GM12878 (cell line): Measurements from ENCODE around the gene SHISA7. TPM values are rescaled to one million over a fixed set of nuclear protein-coding genes. Genes with fewer than 3 reads are reported as not detected.

Source experiments
- ATAC-seq: fragments of 200-7000 bp; cut with Tn5 transposase; 3 replicates; pipeline ENCODE4 v1.9.1; 2020; ENCODE audit warnings: mild to moderate bottlenecking, moderate library complexity
- BruUV-seq: library from RNA; stranded (reverse); fragments of 400-500 nt; replicated peaks from 2 replicates; lab custom pipeline; 2021; lab: Mats Ljungman, UMichigan
- CTCF ChIA-PET: fragments of 300-600 bp; sonication (Branson Sonifier 250); formaldehyde crosslinking; extraction: SDS; loops from one replicate; lab custom pipeline; 2021; ENCODE audit warnings: inconsistent platforms; lab: Yijun Ruan, JAX
- POLR2A ChIA-PET: fragments of 350-600 bp; formaldehyde crosslinking; extraction: SDS; loops from one replicate; lab custom pipeline; 2021; ENCODE audit warnings: inconsistent platforms; lab: Charles Lee
- RAD21 ChIA-PET: fragments of 300-600 bp; sonication (Branson Sonifier 250); formaldehyde crosslinking; loops from one replicate; lab custom pipeline; 2023; ENCODE audit warnings: antibody characterized with exemption; ENCODE audit not compliant: unreplicated experiment; lab: Charles Lee
- SMC1A ChIA-PET: fragments of 300-600 bp; sonication (Branson Sonifier 250); formaldehyde crosslinking; loops from one replicate; lab custom pipeline; 2023; ENCODE audit not compliant: unreplicated experiment, uncharacterized antibody; lab: Charles Lee
- DNase-seq: peaks from one replicate; pipeline ENCODE4 v3.0.0-alpha.2; 2011; ENCODE audit warnings: low read depth, low spot score
- FAIRE-seq: peaks from 3 replicates; lab custom pipeline; 2011; peaks lifted over from hg19 to GRCh38; lab: Jason Lieb, UNC
- H2AFZ ChIP-seq: 2 replicates; pipeline ENCODE4 v1.6.0; 2011; ENCODE audit warnings: low read depth, low read length, control low read depth; ENCODE audit not compliant: control insufficient read depth
- H3K27ac ChIP-seq: 2 replicates; pipeline ENCODE4 v1.5.1; 2011; ENCODE audit warnings: control low read depth; ENCODE audit not compliant: control insufficient read depth, insufficient read depth
- H3K27me3 ChIP-seq, 2 experiments: replicated peaks in 1 of 2; 2 replicates each; pipeline versions ENCODE4 v1.6.0 to v1.6.1; 2011; ENCODE audit warnings: low read length in 1 of 2; ENCODE audit not compliant: control insufficient read depth in 2 of 2, insufficient read depth in 2 of 2
- H3K36me3 ChIP-seq, 2 experiments: 2 replicates each; pipeline ENCODE4 v1.5.1; 2011; ENCODE audit warnings: low read length in 1 of 2; ENCODE audit not compliant: control insufficient read depth in 2 of 2, insufficient read depth in 2 of 2
- H3K4me1 ChIP-seq: 2 replicates; pipeline ENCODE4 v1.6.1; 2011; ENCODE audit warnings: mild to moderate bottlenecking, low read length, moderate library complexity, mixed read lengths; ENCODE audit not compliant: control insufficient read depth, insufficient read depth
- H3K4me2 ChIP-seq: 2 replicates; pipeline ENCODE4 v1.6.0; 2011; ENCODE audit warnings: control low read depth; ENCODE audit not compliant: control insufficient read depth, insufficient read depth
- H3K4me3 ChIP-seq: fragments of 200-600 bp; sonication (generic); 2 replicates; pipeline ENCODE4 v1.5.1; 2016
- H3K79me2 ChIP-seq: 2 replicates; pipeline ENCODE4 v1.6.0; 2011; ENCODE audit warnings: low read length; ENCODE audit not compliant: control insufficient read depth, insufficient read depth
- H3K9ac ChIP-seq: 2 replicates; pipeline ENCODE4 v1.8.0; 2011; ENCODE audit warnings: low read length, control low read depth, mixed read lengths; ENCODE audit not compliant: control insufficient read depth, insufficient read depth
- H3K9me3 ChIP-seq: replicated peaks from 3 replicates; pipeline ENCODE4 v1.5.1; 2011; ENCODE audit warnings: mild to moderate bottlenecking, low read length; ENCODE audit not compliant: control insufficient read depth, insufficient read depth
- H4K20me1 ChIP-seq: 2 replicates; pipeline ENCODE4 v1.6.0; 2011; ENCODE audit not compliant: control insufficient read depth, insufficient read depth
- E2F8 ChIP-seq: fragments of 450-650 bp; IDR thresholded peaks from 2 replicates; pipeline ENCODE4 v1.6.1; 2018; ENCODE audit warnings: mild to moderate bottlenecking, low read depth, moderate library complexity; ENCODE audit not compliant: partially characterized antibody
- PAX5 ChIP-seq: IDR thresholded peaks from 2 replicates; pipeline ENCODE4 v1.6.1; 2011; ENCODE audit warnings: low read depth, low read length, borderline replicate concordance
- RELA ChIP-seq: fragments of 450-650 bp; IDR thresholded peaks from 2 replicates; pipeline ENCODE4 v1.8.0; 2014; ENCODE audit warnings: borderline replicate concordance; ENCODE audit not compliant: partially characterized antibody
- USF2 ChIP-seq: IDR thresholded peaks from 2 replicates; pipeline ENCODE4 v1.6.1; 2011; ENCODE audit warnings: low read depth, low read length, improper control_type of control experiment, borderline replicate concordance
- WGBS: methylation state at CpG from one replicate; pipeline ENCODE4 v1.1.6; 2016; ENCODE audit warnings: low lambda C conversion rate; ENCODE audit not compliant: insufficient replicate concordance, insufficient coverage; ENCODE audit errors: missing lambda C conversion rate; 5-methylcytosine and 5-hydroxymethylcytosine counted together
- in situ Hi-C: fragments of 300-500 bp; cut with MboI; formaldehyde crosslinking; loops from 9 replicates; pipeline ENCODE4 v1.14.3; 2018; ENCODE audit warnings: mixed read lengths
- intact Hi-C: fragments of 100-400 bp; cut with micrococcal nuclease; formaldehyde crosslinking; loops from one replicate; pipeline ENCODE4 v1.14.2; 2022; ENCODE audit not compliant: unreplicated experiment
- polyA plus RNA-seq, 11 experiments: library from polyadenylated mRNA; depleted of rRNA in 4 of 11; unstranded in 6 of 11; stranded (reverse) in 5 of 11; fragments of >200 nt; fragmentation: Nextera tagmentation in 4 of 11; fragmentation: Illumina TruSeq in 1 of 11; extraction: Ambion mirVana in 4 of 11; extraction: Trizol in 1 of 11; gene quantifications; 1 replicate in 1 of 11; 2 replicates in 10 of 11; pipeline versions ENCODE4 v1.2.1 to v1.2.3, GENCODE V29; 2011 to 2016; ENCODE audit warnings: inconsistent platforms in 2 of 11, missing spikeins in 2 of 11, low read depth in 1 of 11
- total RNA-seq, 4 experiments: library from RNA; depleted of rRNA in 3 of 4; stranded (reverse); fragments of >200 nt in 3 of 4; fragmentation: Illumina TruSeq in 1 of 4; extraction: Trizol in 1 of 4; gene quantifications; 2 replicates each; pipeline versions ENCODE4 v1.2.1 to v1.2.3, GENCODE V29; 2013 to 2021

SHISA7 gene
- total and polyA plus RNA-seq, 10 of the 15 experiments (the other 5 are each of a cell fraction or from before 2014, with no cell fraction given): 0.03 TPM; not detected in 9

DNA sequence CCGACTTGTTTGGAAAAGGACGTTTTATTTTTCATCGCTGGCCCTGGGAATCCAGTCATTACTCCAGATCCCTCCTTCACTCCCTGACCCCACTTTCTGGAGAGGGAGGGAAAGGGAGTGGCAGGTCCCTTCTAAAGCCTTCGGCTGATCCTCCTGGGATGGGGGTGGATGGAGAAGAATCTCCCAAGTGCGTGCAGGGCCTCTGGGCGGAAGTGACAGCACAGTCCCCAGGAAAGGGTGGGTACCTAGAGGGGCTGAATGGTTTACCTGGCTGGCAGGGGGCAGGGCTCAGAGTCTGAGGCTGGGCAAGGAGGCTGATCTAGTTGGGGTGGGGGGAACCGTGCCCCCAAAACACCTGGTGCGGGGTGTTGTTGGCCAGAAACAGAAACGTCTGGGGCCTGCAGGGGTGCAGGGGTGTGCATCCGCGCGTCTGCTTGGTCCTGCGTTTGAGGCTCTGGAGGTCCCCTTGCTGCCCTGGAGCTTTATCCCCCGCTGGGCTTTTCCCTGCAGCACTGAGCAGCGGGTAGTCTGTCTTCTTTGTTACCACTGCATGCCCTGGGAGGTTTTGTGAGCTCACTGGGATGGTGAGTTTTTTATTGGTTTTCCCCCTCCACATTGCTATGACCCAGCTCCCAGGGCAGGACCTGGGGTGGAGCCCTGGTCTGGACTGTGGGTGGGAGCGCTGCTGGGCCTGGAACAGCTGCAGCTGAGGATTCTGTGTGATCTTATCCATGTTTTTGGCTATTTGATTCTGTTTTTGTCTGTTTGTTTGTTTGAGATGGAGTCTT is 30.3 kb upstream of the SHISA7 start:
- Histone ChIP-seq H3K27me3 (no peaks in the 10 kb centered on the region), H3K79me2 (peaks cover 6% of the 10 kb centered on the region), H3K9me3 (no peaks in the 10 kb centered on the region), H3K4me3 (no peak overlapping the region), H3K36me3 (no peaks in the 10 kb centered on the region), H4K20me1 (no peaks in the 10 kb centered on the region), H2AFZ (no peak overlapping the region), H3K9ac (no peak overlapping the region), H3K4me1 (peaks cover 13% of the 10 kb centered on the region; the same call in 1 of the 2 replicates), H3K27ac (no peak overlapping the region), H3K4me2 (no peak overlapping the region)
- ChIA-PET RAD21 (no interaction called here), SMC1A (interaction anchor here (1.1 kb wide), 1 partner anchor 30 kb away, joined by 3 read pairs; no protein-coding TSS in a partner anchor), CTCF (interaction anchor here (0.7 to 1.8 kb wide), 2 partner anchors 31 to 32 kb away, joined by 3 to 9 read pairs; no protein-coding TSS in a partner anchor), POLR2A (no interaction called here)
- FAIRE-seq (no peak), DNase-seq (no peak), ATAC-seq (no peak)
- BruUV-seq: no TSS peak
- in situ Hi-C loops: no loop called here
- TF ChIP-seq PAX5 (no peak), RELA (no peak), USF2 (no peak), E2F8 (no peak)
- WGBS: 62% methylated on average over 16 of the region's 16 CpGs
- intact Hi-C loops: no loop called here
